Neural cell (in vitro differentiated cells): Measurements from ENCODE around the gene AGO3.

Experiments used
- CTCF ChIP-seq: fragments of 450-650 bp; IDR thresholded peaks from 2 replicates; pipeline ENCODE4 v1.5.1; 2014; ENCODE audit warnings: antibody characterized with exemption, mild to moderate bottlenecking, moderate library complexity; ENCODE audit not compliant: poor library complexity, severe bottlenecking
- EP300 ChIP-seq: fragments of 450-650 bp; conservative IDR thresholded peaks from 2 replicates; pipeline ENCODE4 v1.6.1; 2014; ENCODE audit warnings: antibody characterized with exemption, mild to moderate bottlenecking, moderate library complexity; ENCODE audit not compliant: poor library complexity, severe bottlenecking
- EZH2 ChIP-seq: fragments of 200-600, 300-800 bp; shearing (Covaris generic), sonication (generic); IDR thresholded peaks from 2 replicates; pipeline ENCODE4 v1.6.1; 2014; ENCODE audit warnings: antibody characterized with exemption, low read length, borderline replicate concordance, mild to moderate bottlenecking; ENCODE audit not compliant: insufficient read depth, poor library complexity, severe bottlenecking
- MXI1 ChIP-seq: fragments of 450-650 bp; conservative IDR thresholded peaks from 2 replicates; pipeline ENCODE4 v1.6.1; 2014; ENCODE audit warnings: antibody characterized with exemption, mild to moderate bottlenecking; ENCODE audit not compliant: poor library complexity, severe bottlenecking
- POLR2AphosphoS5 ChIP-seq: IDR thresholded peaks from 2 replicates; pipeline ENCODE4 v1.6.1; 2012
- RAD21 ChIP-seq: fragments of 450-650 bp; conservative IDR thresholded peaks from 2 replicates; pipeline ENCODE4 v1.6.1; 2014; ENCODE audit warnings: antibody characterized with exemption, mild to moderate bottlenecking, moderate library complexity
- REST ChIP-seq: IDR thresholded peaks from 2 replicates; pipeline ENCODE4 v1.6.1; 2012; ENCODE audit warnings: borderline replicate concordance
- SMC3 ChIP-seq: fragments of 450-650 bp; conservative IDR thresholded peaks from 2 replicates; pipeline ENCODE4 v1.6.1; 2014; ENCODE audit warnings: antibody characterized with exemption, mild to moderate bottlenecking, moderate library complexity; ENCODE audit not compliant: poor library complexity
- TAF1 ChIP-seq: IDR thresholded peaks from 2 replicates; pipeline ENCODE4 v1.6.1; 2012; ENCODE audit warnings: low read depth

- TF ChIP-seq EZH2 (no peak), CTCF (no peak), SMC3 (no peak), EP300 (no peak), POLR2AphosphoS5 (no peak), REST (no peak), RAD21 (no peak), MXI1 (no peak), TAF1 (no peak)
These were observed 28.4 kb downstream of the AGO3 start for GRCh38 chr1:35959304-35959703.
